Endothelial cell of umbilical vein (primary cell): ENCODE results near the gene ERAL1. TPM values are rescaled to one million over a fixed set of nuclear protein-coding genes. Genes with fewer than 3 reads are reported as not detected.

Source experiments
- BruUV-seq: library from RNA; stranded (reverse); fragments of 400-500 nt; replicated peaks from 2 replicates; lab custom pipeline; 2021; lab: Mats Ljungman, UMichigan
- CTCF ChIA-PET: fragments of 300-600, 350-600 bp; sonication (Branson Sonifier 250); formaldehyde crosslinking; loops from one replicate; lab custom pipeline; 2021; ENCODE audit warnings: antibody characterized with exemption, inconsistent platforms; lab: Charles Lee
- POLR2A ChIA-PET: fragments of 300-600, 350-600 bp; sonication (Branson Sonifier 250); formaldehyde crosslinking; loops from one replicate; lab custom pipeline; 2021; ENCODE audit warnings: antibody characterized with exemption, inconsistent platforms; lab: Charles Lee
- DNase-seq: peaks from one replicate; pipeline ENCODE4 v3.0.0-alpha.2; 2011; ENCODE audit warnings: low read depth, low spot score
- FAIRE-seq: peaks from 2 replicates; lab custom pipeline; 2011; peaks lifted over from hg19 to GRCh38; lab: Jason Lieb, UNC
- H2AFZ ChIP-seq: 2 replicates; pipeline ENCODE4 v1.6.0; 2012; ENCODE audit warnings: low read depth, low read length, control low read depth, inconsistent platforms
- H3K27ac ChIP-seq: 2 replicates; pipeline ENCODE4 v1.5.1; 2011; ENCODE audit warnings: low read depth, mild to moderate bottlenecking, control low read depth, low read length, moderate library complexity; ENCODE audit not compliant: insufficient read depth
- H3K27me3 ChIP-seq, 2 experiments: 2 replicates each; pipeline versions ENCODE4 v1.6.0 to v1.6.1; 2011; ENCODE audit warnings: low read length in 2 of 2, mixed read lengths in 1 of 2; ENCODE audit not compliant: control insufficient read depth in 2 of 2, insufficient read depth in 2 of 2
- H3K36me3 ChIP-seq, 2 experiments: 2 replicates in 1 of 2; 3 replicates in 1 of 2; pipeline ENCODE4 v1.5.1; 2011; ENCODE audit warnings: low read length in 2 of 2, mild to moderate bottlenecking in 1 of 2, moderate library complexity in 1 of 2; ENCODE audit not compliant: control insufficient read depth in 2 of 2, insufficient read depth in 2 of 2; ENCODE audit errors: extremely low read depth in 1 of 2
- H3K4me1 ChIP-seq: 3 replicates; pipeline ENCODE4 v1.5.1; 2011; ENCODE audit warnings: mild to moderate bottlenecking, low read length; ENCODE audit not compliant: control insufficient read depth, insufficient read depth; ENCODE audit errors: extremely low read depth
- H3K4me2 ChIP-seq: 2 replicates; pipeline ENCODE4 v1.6.1; 2011; ENCODE audit warnings: low read length, control low read depth, mixed read lengths; ENCODE audit not compliant: insufficient read depth
- H3K4me3 ChIP-seq, 3 experiments: fragments of 200-600 bp in 1 of 3; sonication (generic), shearing (Covaris generic) in 1 of 3; replicated peaks in 1 of 3; 2 replicates each; pipeline ENCODE4 v1.5.1; 2011 to 2016; ENCODE audit warnings: control low read depth in 3 of 3, low read length in 3 of 3, mild to moderate bottlenecking in 2 of 3, inconsistent platforms in 1 of 3, low read depth in 1 of 3, moderate library complexity in 1 of 3; ENCODE audit not compliant: insufficient read depth in 1 of 3
- H3K79me2 ChIP-seq: 2 replicates; pipeline ENCODE4 v1.6.0; 2012; ENCODE audit warnings: low read length, inconsistent platforms; ENCODE audit not compliant: control insufficient read depth, insufficient read depth
- H3K9ac ChIP-seq: replicated peaks from 2 replicates; pipeline ENCODE3; 2011; ENCODE audit warnings: low read length, control low read depth; ENCODE audit not compliant: insufficient read depth; ENCODE audit errors: extremely low read depth
- H3K9me1 ChIP-seq: replicated peaks from 3 replicates; pipeline ENCODE4 v1.6.0; 2011; ENCODE audit warnings: mild to moderate bottlenecking, low read length; ENCODE audit not compliant: control insufficient read depth, insufficient read depth; ENCODE audit errors: extremely low read depth
- H3K9me3 ChIP-seq: replicated peaks from 2 replicates; pipeline ENCODE4 v1.5.1; 2012; ENCODE audit warnings: low read length, inconsistent platforms; ENCODE audit not compliant: control insufficient read depth, insufficient read depth
- H4K20me1 ChIP-seq: replicated peaks from 2 replicates; pipeline ENCODE3; 2011; ENCODE audit warnings: mild to moderate bottlenecking, low read length; ENCODE audit not compliant: control insufficient read depth, insufficient read depth; ENCODE audit errors: extremely low read depth
- JUN ChIP-seq: IDR thresholded peaks from 2 replicates; pipeline ENCODE4 v1.6.1; 2011; ENCODE audit warnings: borderline replicate concordance, low read depth; ENCODE audit not compliant: insufficient read length, insufficient read depth
- MYC ChIP-seq: IDR thresholded peaks from one replicate; pipeline ENCODE4 v1.6.1; 2011; ENCODE audit warnings: mild to moderate bottlenecking, low read depth, low read length
- POLR2A ChIP-seq: IDR thresholded peaks from 2 replicates; pipeline ENCODE4 v1.6.1; 2012; ENCODE audit warnings: low read depth, mild to moderate bottlenecking, control low read depth, low read length
- POLR2AphosphoS5 ChIP-seq: IDR thresholded peaks from 2 replicates; pipeline ENCODE4 v1.6.1; 2012; ENCODE audit warnings: low read depth, mild to moderate bottlenecking, control low read depth, low read length, moderate library complexity; ENCODE audit not compliant: insufficient read depth
- dilution Hi-C: fragments of 300-500 bp; cut with MboI; formaldehyde crosslinking; loops from one replicate; pipeline ENCODE4 v1.15.0; 2019; ENCODE audit warnings: low sequenced_read_pairs; ENCODE audit not compliant: extremely low pct_ligation_motif_present
- intact Hi-C: fragments of 100-400 bp; cut with micrococcal nuclease; formaldehyde crosslinking; loops from one replicate; pipeline ENCODE4 v1.10.0; 2022
- polyA plus RNA-seq, 4 experiments: library from polyadenylated mRNA; depleted of rRNA in 3 of 4; stranded (reverse) in 3 of 4; unstranded in 1 of 4; fragments of >200 nt; gene quantifications; 2 replicates each; pipeline versions ENCODE4 v1.2.1 to v1.2.3, GENCODE V29; 2011 to 2012; ENCODE audit warnings: missing spikeins in 1 of 4
- total RNA-seq: library from RNA; stranded (reverse); gene quantifications from 2 replicates; pipeline ENCODE4 v1.2.3, GENCODE V29; 2021

ERAL1 gene
- total and polyA plus RNA-seq, 2 donors (not counting 3 experiments of a cell fraction or from before 2014, with no cell fraction given), result 58.0 to 86.6 TPM

- intact Hi-C loops (loop anchor here (1.0 kb wide), 2 partner anchors 30 to 79 kb away; no protein-coding TSS in a partner anchor), dilution Hi-C loops (no loop called here)
- Histone ChIP-seq H3K4me1 (peaks cover 19% of the 10 kb centered on the region), H3K79me2 (peaks cover 48% of the 10 kb centered on the region), H2AFZ (peak within 1 kb of the TSS; percentile 95), H3K36me3 (no peaks in the 10 kb centered on the region), H4K20me1 (no peaks in the 10 kb centered on the region), H3K9ac (peak within 1 kb of the TSS; percentile 74), H3K27me3 (no peaks in the 10 kb centered on the region), H3K4me3 (peak within 1 kb of the TSS; percentile 38 to 70 (median 65)), H3K9me1 (no peaks in the 10 kb centered on the region), H3K4me2 (peak within 1 kb of the TSS; percentile 91), H3K27ac (peak within 1 kb of the TSS; percentile 54), H3K9me3 (no peaks in the 10 kb centered on the region)
- BruUV-seq, result no TSS peak
- FAIRE-seq (peak; percentile 80), DNase-seq (peak; percentile 87)
- POLR2A ChIA-PET, result interaction anchor here (0.5 to 1.7 kb wide), 6 partner anchors 29 to 749 kb away, joined by 3 to 10 read pairs (median 6); no protein-coding TSS in a partner anchor
- TF ChIP-seq POLR2AphosphoS5, result peak; percentile 80
- no peak for TF ChIP-seq JUN
- peak; percentile 72 for TF ChIP-seq POLR2A
- CTCF ChIA-PET, result interaction anchor here (0.6 to 7.3 kb wide), 18 partner anchors 11 to 275 kb away, joined by 3 to 130 read pairs (median 5); partner anchors contain the start of genes FLOT2 and TLCD1
Observed at GRCh38 chr17:28842282-28843012, 12.4 kb upstream of the ERAL1 start, which contains the start of gene FAM222B. Gene FAM222B, minus strand, starts transcription at chr17:28842790. Its CDS starts 76,123 bp downstream, at chr17:28766667.

GRCh38 chr17:28843816-28844148 lies 11.0 kb upstream of the ERAL1 start:
- FAIRE-seq (no peak), DNase-seq (no peak)
- H3K4me3 ChIP-seq, result no peak overlapping the region
- peaks cover 19% of the 10 kb centered on the region for H3K4me1 ChIP-seq
- H3K4me2 ChIP-seq, result no peak overlapping the region
- no TSS peak for BruUV-seq
- H3K9me3 ChIP-seq, result no peaks in the 10 kb centered on the region
- H3K27ac ChIP-seq, result no peak overlapping the region
- H3K79me2 ChIP-seq, result peaks cover 36% of the 10 kb centered on the region
- intact Hi-C loops (no loop called here), dilution Hi-C loops (no loop called here)
- TF ChIP-seq POLR2AphosphoS5 (no peak), POLR2A (no peak), JUN (no peak), MYC (no peak)
- POLR2A ChIA-PET, result no interaction called here
- CTCF ChIA-PET, result interaction anchor here (0.9 to 7.3 kb wide), 3 partner anchors 17 to 81 kb away, joined by 4 to 130 read pairs (median 5); no protein-coding TSS in a partner anchor
- H3K9ac ChIP-seq, result no peak overlapping the region
- no peak overlapping the region for H2AFZ ChIP-seq
- H3K27me3 ChIP-seq, result no peaks in the 10 kb centered on the region
- no peaks in the 10 kb centered on the region for H3K36me3 ChIP-seq
- no peaks in the 10 kb centered on the region for H4K20me1 ChIP-seq
- no peaks in the 10 kb centered on the region for H3K9me1 ChIP-seq
